Measurements from ENCODE around the gene KRTAP10-7.
"Not testable (repeated sequence)": the region's sequence is repeated elsewhere in the genome, so short reads cannot be mapped to it uniquely, and the experiment has no call there.

GRCh38 chr21:44591801-44592130 lies 8.6 kb upstream of the KRTAP10-7 start:
- TF ChIP-seq, protein P1, sequence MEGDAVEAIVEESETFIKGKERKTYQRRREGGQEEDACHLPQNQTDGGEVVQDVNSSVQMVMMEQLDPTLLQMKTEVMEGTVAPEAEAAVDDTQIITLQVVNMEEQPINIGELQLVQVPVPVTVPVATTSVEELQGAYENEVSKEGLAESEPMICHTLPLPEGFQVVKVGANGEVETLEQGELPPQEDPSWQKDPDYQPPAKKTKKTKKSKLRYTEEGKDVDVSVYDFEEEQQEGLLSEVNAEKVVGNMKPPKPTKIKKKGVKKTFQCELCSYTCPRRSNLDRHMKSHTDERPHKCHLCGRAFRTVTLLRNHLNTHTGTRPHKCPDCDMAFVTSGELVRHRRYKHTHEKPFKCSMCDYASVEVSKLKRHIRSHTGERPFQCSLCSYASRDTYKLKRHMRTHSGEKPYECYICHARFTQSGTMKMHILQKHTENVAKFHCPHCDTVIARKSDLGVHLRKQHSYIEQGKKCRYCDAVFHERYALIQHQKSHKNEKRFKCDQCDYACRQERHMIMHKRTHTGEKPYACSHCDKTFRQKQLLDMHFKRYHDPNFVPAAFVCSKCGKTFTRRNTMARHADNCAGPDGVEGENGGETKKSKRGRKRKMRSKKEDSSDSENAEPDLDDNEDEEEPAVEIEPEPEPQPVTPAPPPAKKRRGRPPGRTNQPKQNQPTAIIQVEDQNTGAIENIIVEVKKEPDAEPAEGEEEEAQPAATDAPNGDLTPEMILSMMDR (IDR thresholded peaks at IDR 0.05) = not testable (repeated sequence)
- not testable (repeated sequence) for TF ChIP-seq POLR2A, POLR2AphosphoS5 (IDR thresholded peaks at IDR 0.05)
